ENCODE data around the gene GMPS. TPM values are rescaled to one million over a fixed set of nuclear protein-coding genes. Genes with fewer than 3 reads are reported as not detected.

Gene GMPS
- total RNA-seq, 6 donors from 2014 or later: 9.4 to 38.0 (median 28.5) TPM

GRCh38 chr3:155963570-155963969 is 93.1 kb downstream of the GMPS start:
- DNase-seq (no peak), ATAC-seq (ENCODE audit: low FRiP score in 2 of 2) (no peak)
- no peaks in the 10 kb centered on the region for H3K9me3 ChIP-seq
- 55 to 62% methylated on average over 2 of the region's 2 CpGs for WGBS, 2 donors
- no peaks in the 10 kb centered on the region for H3K27me3 ChIP-seq
- H3K4me1 ChIP-seq: no peaks in the 10 kb centered on the region
- H3K36me3 ChIP-seq: no peaks in the 10 kb centered on the region
- H3K27ac ChIP-seq: no peak overlapping the region
- no peak overlapping the region for H3K4me3 ChIP-seq
- TF ChIP-seq EP300 (IDR thresholded peaks at IDR 0.05): no peak
- TF ChIP-seq POLR2AphosphoS5 (IDR thresholded peaks at IDR 0.05): no peak
- no peak for TF ChIP-seq CTCF (IDR thresholded peaks at IDR 0.05)
- TF ChIP-seq POLR2A (IDR thresholded peaks at IDR 0.05): no peak

GRCh38 chr3:155970398-155970797 is 99.9 kb downstream of the GMPS start:
- DNase-seq (no peak), ATAC-seq (ENCODE audit: low FRiP score in 2 of 2) (no peak)
- Histone ChIP-seq H3K4me3 (no peak overlapping the region), H3K9me3 (no peaks in the 10 kb centered on the region), H3K4me1 (no peaks in the 10 kb centered on the region), H3K27ac (no peak overlapping the region), H3K36me3 (no peaks in the 10 kb centered on the region), H3K27me3 (no peaks in the 10 kb centered on the region)
- WGBS, 2 donors: 82 to 85% methylated on average over 2 of the region's 2 CpGs
- TF ChIP-seq CTCF (IDR thresholded peaks at IDR 0.05) (no peak), EP300 (IDR thresholded peaks at IDR 0.05) (no peak), POLR2A (IDR thresholded peaks at IDR 0.05) (no peak), POLR2AphosphoS5 (IDR thresholded peaks at IDR 0.05) (no peak)

GRCh38 chr3:155972885-155973584 is 102.6 kb downstream of the GMPS start:
- H3K4me3 ChIP-seq: no peak overlapping the region
- no peak for ATAC-seq (ENCODE audit: low FRiP score in 2 of 2)

GRCh38 chr3:155978324-155978723 is 107.9 kb downstream of the GMPS start:
- no peak overlapping the region for H3K27ac ChIP-seq
- no peaks in the 10 kb centered on the region for H3K27me3 ChIP-seq
- H3K9me3 ChIP-seq: no peaks in the 10 kb centered on the region
- WGBS, 2 donors: 68 to 78% methylated on average over 3 of the region's 3 CpGs
- no peak for TF ChIP-seq EP300 (IDR thresholded peaks at IDR 0.05)
- TF ChIP-seq CTCF (IDR thresholded peaks at IDR 0.05): no peak
- TF ChIP-seq POLR2A (IDR thresholded peaks at IDR 0.05): no peak
- ATAC-seq (ENCODE audit: low FRiP score in 2 of 2) (no peak), DNase-seq (no peak)
- no peaks in the 10 kb centered on the region for H3K36me3 ChIP-seq
- H3K4me1 ChIP-seq: no peaks in the 10 kb centered on the region
- no peak overlapping the region for H3K4me3 ChIP-seq

More at GRCh38 chr3:155972885-155973584, 102.6 kb downstream of the GMPS start:
- 86 to 87% methylated on average over 4 of the region's 4 CpGs for WGBS, 2 donors
- TF ChIP-seq CTCF (IDR thresholded peaks at IDR 0.05) (no peak), POLR2AphosphoS5 (IDR thresholded peaks at IDR 0.05) (no peak), POLR2A (IDR thresholded peaks at IDR 0.05) (no peak), EP300 (IDR thresholded peaks at IDR 0.05) (no peak)
- no peak for DNase-seq
- Histone ChIP-seq H3K9me3 (no peaks in the 10 kb centered on the region), H3K4me1 (no peaks in the 10 kb centered on the region), H3K27ac (no peak overlapping the region), H3K27me3 (no peaks in the 10 kb centered on the region), H3K36me3 (no peaks in the 10 kb centered on the region)

GRCh38 chr3:155979746-155980145 is 109.3 kb downstream of the GMPS start:
- no peak overlapping the region for H3K4me3 ChIP-seq
- H3K9me3 ChIP-seq: no peaks in the 10 kb centered on the region
- H3K36me3 ChIP-seq: no peaks in the 10 kb centered on the region
- whole genome bisulfite sequencing, 2 donors: 89 to 92% methylated on average over 3 of the region's 3 CpGs
- ATAC-seq (ENCODE audit: low FRiP score in 2 of 2) (no peak), DNase-seq (no peak)
- TF ChIP-seq POLR2A (IDR thresholded peaks at IDR 0.05): no peak
- H3K27ac ChIP-seq: no peak overlapping the region
- H3K27me3 ChIP-seq: no peaks in the 10 kb centered on the region
- H3K4me1 ChIP-seq: no peaks in the 10 kb centered on the region
